NCI-H2081 (cell line): Measurements from ENCODE around the gene POLR3A.

ENCODE experiments used
- DNase-seq, 2 experiments: peaks; one replicate each; lab custom pipeline; 2025; lab: John Stamatoyannopoulos, UW

The POLR3A gene

GRCh38 chr10:77977934-77978333 lies 51.4 kb downstream of the POLR3A start:
- no peak for DNase-seq

- no peak for DNase-seq
Observed at GRCh38 chr10:77977016-77977415, 52.3 kb downstream of the POLR3A start.

DNA sequence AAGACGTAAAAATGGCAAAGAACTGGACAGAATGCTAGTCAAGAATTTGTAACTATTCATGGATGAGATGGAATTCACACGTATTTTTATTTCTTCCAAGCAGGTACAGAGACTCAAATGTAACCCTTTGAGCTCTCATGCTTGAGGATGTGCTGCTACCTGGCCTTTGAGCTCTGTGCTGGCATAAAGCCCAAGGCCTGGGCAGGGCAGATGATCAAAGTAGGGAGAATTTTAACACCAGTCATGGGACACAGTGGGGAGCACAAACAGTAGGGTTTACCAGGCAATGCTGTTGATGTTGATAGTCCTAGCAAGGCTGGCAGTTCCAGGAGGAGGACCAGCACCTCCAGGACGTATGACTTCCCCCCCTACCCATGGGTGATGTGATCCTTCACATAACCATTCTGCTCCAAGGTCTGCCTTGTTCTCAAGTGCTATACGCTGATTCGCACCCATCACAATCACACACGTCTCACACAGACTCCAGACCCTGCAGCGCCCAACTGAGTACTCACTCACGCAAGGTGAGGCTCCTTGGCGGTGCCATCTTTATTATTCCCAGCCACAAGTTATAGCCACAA lies 54.1 kb downstream of the POLR3A start:
- no peak for DNase-seq

DNA sequence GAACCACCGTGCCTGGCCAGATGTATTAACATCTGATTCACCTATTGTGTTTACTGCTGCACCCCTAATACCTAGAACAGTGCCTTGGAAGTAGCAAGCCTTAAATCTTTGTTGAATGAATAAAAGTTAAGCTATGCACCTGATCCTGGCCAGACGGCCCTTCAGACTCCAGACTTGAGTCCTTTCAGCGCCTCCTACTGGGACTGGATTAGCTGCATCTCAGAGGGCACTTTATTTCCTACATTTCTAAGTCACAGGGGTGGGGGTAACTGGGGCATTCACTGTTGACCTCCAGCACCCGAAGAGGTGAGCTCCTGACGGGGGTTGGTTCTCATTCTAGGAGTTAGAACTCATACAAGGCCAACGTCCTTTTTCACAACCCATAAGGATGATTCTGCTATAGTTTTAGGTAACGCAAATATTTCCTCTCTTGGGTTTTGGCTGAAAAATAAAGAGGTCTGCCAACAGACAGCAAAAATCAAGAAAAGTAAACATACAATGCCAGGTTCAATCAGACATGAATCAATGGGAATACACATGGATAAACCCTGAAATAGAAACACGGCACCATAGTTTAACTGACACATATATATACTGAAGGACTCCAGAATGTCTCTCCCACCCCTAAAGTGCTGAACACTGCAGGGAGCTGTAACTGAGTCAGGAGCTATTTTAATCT lies 54.8 kb downstream of the POLR3A start:
- no peak for DNase-seq

DNA sequence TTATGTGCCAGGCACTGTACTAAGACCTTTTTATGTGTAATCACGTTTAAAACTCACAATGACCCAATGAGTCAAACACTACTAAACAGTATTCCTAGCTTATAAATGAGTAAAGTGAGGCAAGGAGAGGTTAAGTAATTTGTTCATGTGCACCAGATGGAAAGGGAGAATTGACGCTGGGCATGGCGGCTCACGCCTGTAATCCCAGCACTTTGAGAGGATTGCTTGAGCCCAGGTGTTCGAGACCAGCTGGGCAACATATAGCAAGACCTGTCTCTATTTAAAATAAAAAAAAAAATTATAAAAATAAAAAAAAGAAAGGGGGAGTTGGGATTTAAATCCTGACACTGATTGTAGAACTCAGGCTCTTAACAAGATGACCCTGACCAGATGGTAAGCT lies 56.0 kb downstream of the POLR3A start:
- no peak for DNase-seq

- DNase-seq: no peak
Observed at GRCh38 chr10:77972148-77972547, 57.2 kb downstream of the POLR3A start.

GRCh38 chr10:77971804-77972144 lies 57.5 kb downstream of the POLR3A start:
- no peak for DNase-seq

DNA sequence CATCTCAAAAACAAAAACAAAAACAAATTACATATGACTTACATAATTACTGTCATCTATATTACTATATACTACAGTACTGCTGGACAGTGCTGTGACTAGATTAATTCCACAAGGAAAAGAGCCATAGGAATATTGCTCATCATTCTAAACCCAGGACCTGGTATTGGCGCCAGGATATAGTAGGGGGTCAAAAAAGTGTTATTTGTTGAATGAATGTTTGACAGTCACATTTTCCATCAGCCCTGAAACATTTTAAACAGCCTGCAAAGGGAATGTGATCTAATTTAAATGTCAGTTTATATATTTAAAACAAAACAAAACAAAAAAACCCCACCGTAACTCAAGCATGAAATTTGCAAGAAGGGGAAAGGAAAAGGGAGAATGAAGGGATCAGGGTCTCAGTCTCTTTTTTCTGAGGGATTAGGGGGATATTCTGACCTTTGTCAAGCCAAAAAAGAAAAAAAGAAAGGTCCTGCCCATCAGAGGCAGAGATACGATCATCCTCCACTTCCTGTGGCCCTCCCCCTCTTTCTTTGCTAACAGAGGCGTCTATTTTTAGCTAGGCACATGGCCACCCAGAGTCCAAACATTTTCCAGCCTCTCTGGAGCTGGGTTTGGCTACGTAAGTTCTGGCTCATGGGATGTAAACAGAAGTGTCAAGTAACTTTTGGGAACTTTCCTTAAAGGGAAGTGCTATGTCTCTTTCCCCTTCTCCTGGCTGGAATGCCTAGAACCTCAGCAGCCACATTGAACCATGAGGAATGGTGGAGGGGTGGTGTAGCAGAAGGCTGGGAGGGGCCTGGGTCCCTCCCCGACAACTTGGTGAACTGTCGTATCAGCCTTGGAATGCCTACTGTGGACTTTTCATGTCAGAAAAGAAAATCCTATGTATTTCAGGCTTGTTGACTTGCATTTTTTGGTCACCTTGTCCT lies 58.2 kb downstream of the POLR3A start:
- no peak for DNase-seq

DNA sequence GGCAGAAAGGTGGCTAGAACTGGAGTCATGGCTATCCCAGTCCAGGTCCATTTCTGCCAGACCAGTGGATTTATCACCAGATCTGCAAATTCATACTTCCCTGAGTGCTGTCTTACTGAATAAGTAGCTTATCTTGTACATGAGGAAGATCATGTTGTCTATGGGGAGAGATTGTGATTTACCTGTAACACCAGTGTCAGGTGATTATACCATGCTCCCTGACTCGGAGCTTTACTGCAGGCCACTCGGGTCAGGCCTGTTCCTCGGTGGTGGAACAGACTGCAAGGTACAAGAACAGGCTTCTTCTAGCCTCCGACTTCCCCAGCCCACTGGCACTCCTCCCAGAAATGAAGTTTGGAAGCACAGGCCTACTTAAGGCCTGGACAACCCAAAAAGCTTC lies 60.2 kb downstream of the POLR3A start:
- DNase-seq: no peak

DNA sequence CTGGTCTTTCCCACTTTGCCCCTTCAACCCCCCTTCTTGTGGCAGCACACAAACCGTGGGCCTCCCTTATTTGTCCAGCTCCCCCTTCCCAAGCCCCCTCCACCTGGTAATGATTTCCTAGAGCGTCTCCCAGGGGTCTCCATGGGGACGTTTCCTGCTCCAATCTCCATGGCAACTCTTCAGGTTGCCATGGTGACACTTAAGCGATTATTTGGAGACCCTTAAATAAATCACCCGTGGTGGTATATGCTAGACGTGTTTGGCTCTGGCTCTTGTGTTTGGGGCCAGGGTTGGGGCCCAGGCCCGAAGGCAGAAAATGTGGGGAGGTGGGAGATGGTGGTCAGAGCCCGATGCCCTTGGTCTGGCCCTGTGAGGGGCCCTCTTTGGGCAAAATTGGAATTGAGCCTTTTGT lies 61.7 kb downstream of the POLR3A start:
- DNase-seq: no peak

DNA sequence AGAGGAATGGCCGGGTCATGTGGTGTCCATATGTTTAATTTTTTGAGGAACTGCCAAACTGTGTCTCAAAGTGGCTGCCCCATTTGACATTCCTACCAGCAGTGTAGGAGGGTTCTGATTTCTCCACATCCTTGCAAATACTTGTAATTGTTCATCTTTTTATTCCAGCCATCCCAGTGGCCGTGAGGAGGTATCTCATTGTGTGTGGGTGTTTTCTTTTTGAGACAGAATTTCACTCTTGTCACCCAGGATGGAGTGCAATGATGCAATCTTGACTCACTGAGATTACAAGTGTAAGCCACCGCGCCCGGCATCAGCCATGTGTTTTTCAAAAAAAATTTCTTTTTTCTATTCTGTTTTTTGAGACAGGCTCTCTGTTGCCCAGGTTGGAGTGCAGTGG lies 64.0 kb downstream of the POLR3A start:
- no peak for DNase-seq

DNA sequence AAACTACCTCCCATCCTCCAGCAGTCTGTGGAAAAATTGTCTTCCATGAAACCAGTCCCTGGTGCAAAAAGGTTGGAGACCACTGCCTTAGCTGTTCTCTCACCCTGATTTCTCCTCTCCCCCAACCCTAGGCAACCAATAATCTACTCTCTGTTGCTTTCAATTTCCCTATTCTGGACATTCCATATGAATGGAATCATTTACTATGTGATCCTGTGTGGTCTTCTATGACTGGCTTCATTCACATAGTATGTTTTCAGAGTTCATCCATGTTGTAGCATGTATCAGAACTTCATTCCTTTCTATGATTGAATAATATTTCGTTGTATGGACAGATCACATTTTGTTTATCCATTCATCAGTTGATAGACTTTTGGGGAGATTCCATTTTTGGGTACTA lies 64.5 kb downstream of the POLR3A start:
- DNase-seq: no peak

- no peak for DNase-seq
Observed at GRCh38 chr10:77963901-77964300, 65.4 kb downstream of the POLR3A start.

GRCh38 chr10:77962350-77963146 lies 66.8 kb downstream of the POLR3A start:
- DNase-seq: no peak

DNA sequence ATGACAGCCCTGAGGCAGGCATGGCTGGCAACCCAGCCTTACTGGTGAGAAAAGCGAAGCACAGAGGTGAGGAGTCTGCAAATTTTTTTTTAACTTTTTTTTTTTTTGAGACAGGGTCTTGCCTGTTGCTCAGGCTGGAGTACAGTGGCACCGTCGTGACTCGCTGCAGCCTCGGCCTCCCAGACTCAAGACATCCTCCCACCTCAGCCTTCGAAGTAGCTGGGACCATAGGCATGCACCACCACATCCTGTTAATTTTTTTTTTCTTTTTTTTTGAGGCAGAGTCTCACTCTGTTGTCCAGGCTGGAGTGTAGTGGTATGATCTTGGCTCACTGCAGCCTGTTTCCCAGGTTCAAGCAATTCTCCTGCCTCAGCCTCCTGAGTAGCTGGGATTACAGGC lies 67.6 kb downstream of the POLR3A start:
- DNase-seq: no peak

- no peak for DNase-seq
Observed at GRCh38 chr10:77960829-77961329, 68.4 kb downstream of the POLR3A start.

- DNase-seq: no peak
Observed at GRCh38 chr10:77959887-77960455, 69.3 kb downstream of the POLR3A start.

DNA sequence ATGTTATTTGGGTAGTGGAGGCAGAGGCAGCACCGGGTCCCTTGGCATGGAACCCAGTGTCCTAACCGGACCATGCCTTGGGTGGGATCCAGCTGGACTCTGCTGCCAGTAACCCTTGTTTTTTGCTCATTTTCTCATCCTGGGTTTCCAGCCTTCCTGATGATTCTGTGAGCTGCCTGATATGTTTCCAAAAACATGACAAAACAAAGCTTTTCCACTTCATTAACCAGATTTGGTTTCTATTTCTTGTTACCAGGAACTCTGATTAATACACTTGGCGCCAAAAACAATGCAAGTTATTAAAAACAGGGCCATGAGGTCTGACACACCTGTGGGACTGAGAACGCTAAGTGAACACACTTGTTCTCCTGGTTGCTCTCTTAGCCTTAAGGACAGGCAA lies 69.9 kb downstream of the POLR3A start:
- DNase-seq: no peak

GRCh38 chr10:77955136-77955535 lies 74.2 kb downstream of the POLR3A start:
- DNase-seq: no peak

DNA sequence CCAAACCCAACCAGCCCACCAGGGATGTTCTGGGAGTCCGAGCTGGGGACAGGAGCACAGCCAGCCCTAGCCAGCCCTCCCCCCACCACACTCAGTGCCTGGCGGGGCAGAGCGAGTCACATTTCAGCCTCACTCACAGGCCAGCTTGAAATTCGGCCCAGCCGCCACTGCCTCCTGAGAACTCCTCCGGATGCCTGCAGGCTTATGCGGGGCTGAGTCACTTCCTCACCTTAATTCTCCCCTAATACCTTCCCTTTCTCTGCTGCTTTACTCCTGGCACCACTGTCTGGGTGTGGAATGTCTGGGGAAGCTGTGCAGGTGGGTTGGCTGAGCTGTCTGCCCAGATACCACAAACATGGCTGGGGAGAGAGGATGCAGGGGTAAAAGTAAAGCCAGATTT lies 80.1 kb downstream of the POLR3A start:
- no peak for DNase-seq

- no peak for DNase-seq
Observed at GRCh38 chr10:77946084-77946483, 83.2 kb downstream of the POLR3A start.

- no peak for DNase-seq
Observed at GRCh38 chr10:77944519-77944918, 84.8 kb downstream of the POLR3A start.
